ENCODE measurements around the gene ST8SIA5.

ST8SIA5 gene

GRCh38 chr18:46705521-46705920 is 51.3 kb downstream of the ST8SIA5 start:
- no peak overlapping the region for H3K4me3 ChIP-seq (ENCODE audit: low read length)
- no peak overlapping the region for H3K9ac ChIP-seq (ENCODE audit: low read length)
- H3K36me3 ChIP-seq (ENCODE audit: control insufficient read depth, insufficient read depth, low read length, severe bottlenecking), result no peaks in the 10 kb centered on the region
- no peaks in the 10 kb centered on the region for H3K4me1 ChIP-seq (ENCODE audit: control insufficient read depth, insufficient read depth, low read length)
- no peaks in the 10 kb centered on the region for H3K9me3 ChIP-seq (ENCODE audit: control insufficient read depth, low read length)
- peaks cover 13% of the 10 kb centered on the region for H3K27me3 ChIP-seq (replicated peaks; ENCODE audit: control insufficient read depth, insufficient read depth, low read length)
- no peak for DNase-seq (ENCODE audit: low read depth)

GRCh38 chr18:46704816-46705215 is 52.0 kb downstream of the ST8SIA5 start:
- H3K36me3 ChIP-seq (ENCODE audit: control insufficient read depth, insufficient read depth, low read length, severe bottlenecking), result no peaks in the 10 kb centered on the region
- no peak for DNase-seq (ENCODE audit: low read depth)
- H3K4me3 ChIP-seq (ENCODE audit: low read length), result no peak overlapping the region
- H3K9ac ChIP-seq (ENCODE audit: low read length), result no peak overlapping the region
- H3K4me1 ChIP-seq (ENCODE audit: control insufficient read depth, insufficient read depth, low read length), result no peaks in the 10 kb centered on the region
- no peaks in the 10 kb centered on the region for H3K9me3 ChIP-seq (ENCODE audit: control insufficient read depth, low read length)
- peaks cover 13% of the 10 kb centered on the region for H3K27me3 ChIP-seq (replicated peaks; ENCODE audit: control insufficient read depth, insufficient read depth, low read length)

- Histone ChIP-seq H3K9me3 (ENCODE audit: control insufficient read depth, low read length) (no peaks in the 10 kb centered on the region), H3K9ac (ENCODE audit: low read length) (no peak overlapping the region), H3K36me3 (ENCODE audit: control insufficient read depth, insufficient read depth, low read length, severe bottlenecking) (no peaks in the 10 kb centered on the region), H3K27me3 (replicated peaks; ENCODE audit: control insufficient read depth, insufficient read depth, low read length) (peaks cover 13% of the 10 kb centered on the region), H3K4me1 (ENCODE audit: control insufficient read depth, insufficient read depth, low read length) (no peaks in the 10 kb centered on the region), H3K4me3 (ENCODE audit: low read length) (no peak overlapping the region)
- no peak for DNase-seq (ENCODE audit: low read depth)
Measured at GRCh38 chr18:46704189-46704588, 52.7 kb downstream of the ST8SIA5 start.

DNA sequence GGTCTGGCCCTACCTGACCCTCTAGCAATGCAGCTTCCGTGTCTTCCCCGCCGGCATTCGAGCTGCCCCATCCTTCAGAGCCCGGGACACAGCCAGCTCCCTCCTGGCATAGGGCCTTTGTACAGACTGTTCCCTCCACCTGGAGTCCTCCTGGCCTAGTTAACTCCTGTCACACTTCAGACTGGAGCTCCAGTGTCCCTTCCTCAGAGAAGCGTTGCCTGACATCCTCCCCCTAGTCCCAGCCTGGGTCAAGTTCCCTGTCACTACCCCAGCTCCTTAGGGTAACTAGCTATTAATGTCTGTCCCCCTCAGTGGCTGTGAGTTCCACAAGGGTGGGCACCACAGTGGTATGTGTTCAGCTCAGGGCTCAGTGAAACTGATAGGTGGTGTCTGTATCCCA is 54.4 kb downstream of the ST8SIA5 start:
- H3K9me3 ChIP-seq (ENCODE audit: control insufficient read depth, low read length), result no peaks in the 10 kb centered on the region
- DNase-seq (ENCODE audit: low read depth), result no peak
- H3K36me3 ChIP-seq (ENCODE audit: control insufficient read depth, insufficient read depth, low read length, severe bottlenecking), result no peaks in the 10 kb centered on the region
- H3K4me3 ChIP-seq (ENCODE audit: low read length), result no peak overlapping the region
- no peaks in the 10 kb centered on the region for H3K4me1 ChIP-seq (ENCODE audit: control insufficient read depth, insufficient read depth, low read length)
- peaks cover 13% of the 10 kb centered on the region for H3K27me3 ChIP-seq (replicated peaks; ENCODE audit: control insufficient read depth, insufficient read depth, low read length)
- H3K9ac ChIP-seq (ENCODE audit: low read length), result no peak overlapping the region

DNA sequence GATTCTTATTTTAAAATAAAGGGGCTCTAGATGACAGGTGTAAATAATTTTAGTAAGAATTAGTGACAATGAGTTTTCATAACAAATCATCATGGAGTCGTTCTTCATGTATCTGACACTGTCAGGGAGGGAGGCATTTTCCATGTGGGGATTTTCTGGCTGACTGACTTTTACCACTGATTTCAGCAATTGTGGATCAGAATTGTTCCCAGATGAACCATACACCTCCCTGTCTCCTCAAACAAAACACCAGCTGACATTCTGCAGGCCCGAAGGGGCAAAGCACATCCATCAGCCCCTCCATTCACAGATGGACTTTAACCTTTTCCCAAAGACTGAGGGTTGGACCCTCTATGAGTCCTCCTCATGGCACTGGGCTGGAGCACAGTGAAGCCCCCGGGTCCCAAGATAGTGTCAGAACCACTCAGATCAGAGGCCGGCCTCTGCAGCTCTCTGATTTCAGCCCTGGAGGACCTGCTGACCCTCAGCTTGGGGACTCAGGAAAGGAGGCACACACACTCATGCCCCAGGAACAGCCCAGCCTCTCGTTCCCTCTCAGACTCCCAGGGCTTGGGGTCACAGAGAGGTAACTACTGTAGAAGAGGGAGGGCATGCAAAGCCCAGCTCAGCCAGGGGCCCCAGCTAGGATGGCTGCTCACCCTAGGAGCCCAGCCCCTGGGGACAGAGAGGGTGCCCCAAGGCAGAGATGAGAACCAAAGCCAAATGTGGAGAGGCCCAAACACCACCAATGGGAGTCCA is 56.6 kb downstream of the ST8SIA5 start:
- no peak for DNase-seq (ENCODE audit: low read depth)

GRCh38 chr18:46696702-46697101 is 60.2 kb downstream of the ST8SIA5 start:
- Histone ChIP-seq H3K4me1 (ENCODE audit: control insufficient read depth, insufficient read depth, low read length) (no peaks in the 10 kb centered on the region), H3K36me3 (ENCODE audit: control insufficient read depth, insufficient read depth, low read length, severe bottlenecking) (no peaks in the 10 kb centered on the region), H3K9me3 (ENCODE audit: control insufficient read depth, low read length) (no peaks in the 10 kb centered on the region), H3K27me3 (replicated peaks; ENCODE audit: control insufficient read depth, insufficient read depth, low read length) (peaks cover 8% of the 10 kb centered on the region), H3K4me3 (ENCODE audit: low read length) (no peak overlapping the region), H3K9ac (ENCODE audit: low read length) (no peak overlapping the region)
- no peak for DNase-seq (ENCODE audit: low read depth)

More for the DNA sequence above, 56.6 kb downstream of the ST8SIA5 start:
- Histone ChIP-seq H3K9me3 (ENCODE audit: control insufficient read depth, low read length) (no peaks in the 10 kb centered on the region), H3K27me3 (replicated peaks; ENCODE audit: control insufficient read depth, insufficient read depth, low read length) (peaks cover 17% of the 10 kb centered on the region), H3K9ac (ENCODE audit: low read length) (no peak overlapping the region), H3K36me3 (ENCODE audit: control insufficient read depth, insufficient read depth, low read length, severe bottlenecking) (no peaks in the 10 kb centered on the region), H3K4me1 (ENCODE audit: control insufficient read depth, insufficient read depth, low read length) (no peaks in the 10 kb centered on the region), H3K4me3 (ENCODE audit: low read length) (no peak overlapping the region)

DNA sequence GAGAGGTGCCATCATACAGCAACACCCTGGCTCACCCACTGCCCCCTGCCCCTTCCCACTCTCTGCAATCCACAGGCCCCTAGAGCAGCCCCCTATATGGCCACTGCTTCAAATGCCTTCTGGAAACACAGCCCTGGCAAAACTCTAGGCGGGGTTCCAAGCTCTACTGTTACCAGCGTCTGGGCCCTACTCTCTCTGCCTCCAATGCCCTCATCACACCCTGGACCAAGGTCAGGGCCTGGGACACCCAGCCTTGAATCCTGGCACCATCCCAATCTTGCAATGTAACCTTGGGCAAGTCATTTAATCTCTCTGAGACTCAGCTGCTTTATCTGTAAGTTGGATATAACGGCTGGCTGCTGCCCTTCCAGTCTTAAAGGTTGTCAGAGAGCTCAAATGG is 60.6 kb downstream of the ST8SIA5 start:
- no peaks in the 10 kb centered on the region for H3K36me3 ChIP-seq (ENCODE audit: control insufficient read depth, insufficient read depth, low read length, severe bottlenecking)
- no peaks in the 10 kb centered on the region for H3K9me3 ChIP-seq (ENCODE audit: control insufficient read depth, low read length)
- peaks cover 1% of the 10 kb centered on the region for H3K4me1 ChIP-seq (ENCODE audit: control insufficient read depth, insufficient read depth, low read length)
- no peak for DNase-seq (ENCODE audit: low read depth)
- H3K9ac ChIP-seq (ENCODE audit: low read length), result no peak overlapping the region
- no peak overlapping the region for H3K4me3 ChIP-seq (ENCODE audit: low read length)
- H3K27me3 ChIP-seq (replicated peaks; ENCODE audit: control insufficient read depth, insufficient read depth, low read length), result peaks cover 8% of the 10 kb centered on the region

- Histone ChIP-seq H3K4me3 (ENCODE audit: low read length) (no peak overlapping the region), H3K9ac (ENCODE audit: low read length) (no peak overlapping the region), H3K9me3 (ENCODE audit: control insufficient read depth, low read length) (no peaks in the 10 kb centered on the region), H3K36me3 (ENCODE audit: control insufficient read depth, insufficient read depth, low read length, severe bottlenecking) (no peaks in the 10 kb centered on the region), H3K27me3 (replicated peaks; ENCODE audit: control insufficient read depth, insufficient read depth, low read length) (peaks cover 8% of the 10 kb centered on the region), H3K4me1 (ENCODE audit: control insufficient read depth, insufficient read depth, low read length) (peaks cover 11% of the 10 kb centered on the region)
- no peak for DNase-seq (ENCODE audit: low read depth)
Measured at GRCh38 chr18:46693996-46694395, 62.9 kb downstream of the ST8SIA5 start.

- H3K9me3 ChIP-seq (ENCODE audit: control insufficient read depth, low read length), result no peaks in the 10 kb centered on the region
- no peak overlapping the region for H3K4me3 ChIP-seq (ENCODE audit: low read length)
- peaks cover 5% of the 10 kb centered on the region for H3K27me3 ChIP-seq (replicated peaks; ENCODE audit: control insufficient read depth, insufficient read depth, low read length)
- H3K36me3 ChIP-seq (ENCODE audit: control insufficient read depth, insufficient read depth, low read length, severe bottlenecking), result no peaks in the 10 kb centered on the region
- peaks cover 11% of the 10 kb centered on the region for H3K4me1 ChIP-seq (ENCODE audit: control insufficient read depth, insufficient read depth, low read length)
- no peak for DNase-seq (ENCODE audit: low read depth)
- H3K9ac ChIP-seq (ENCODE audit: low read length), result no peak overlapping the region
Measured at GRCh38 chr18:46688853-46689525, 67.9 kb downstream of the ST8SIA5 start.

- Histone ChIP-seq H3K4me3 (ENCODE audit: low read length) (no peak overlapping the region), H3K9ac (ENCODE audit: low read length) (no peak overlapping the region)
- DNase-seq (ENCODE audit: low read depth), result no peak
Measured at GRCh38 chr18:46686186-46686585, 70.7 kb downstream of the ST8SIA5 start.

DNA sequence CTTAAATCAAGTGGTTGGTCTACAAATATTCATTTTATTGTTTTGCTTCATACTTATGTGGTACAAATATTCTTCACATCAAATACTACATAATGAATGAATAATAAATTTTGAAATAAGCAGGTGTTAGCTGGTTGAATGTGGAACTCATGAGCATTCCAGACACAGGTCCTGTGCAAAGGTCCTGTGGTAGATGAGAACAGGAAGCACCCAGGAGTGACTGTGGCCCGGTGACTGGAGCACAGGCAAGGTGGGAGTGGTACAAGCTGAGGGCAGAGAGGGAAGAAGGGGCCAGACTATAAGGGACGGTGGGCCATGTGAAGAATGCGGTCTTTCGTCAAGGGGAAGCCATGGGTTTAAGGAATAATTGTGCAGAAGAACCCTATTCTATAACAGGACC is 73.6 kb downstream of the ST8SIA5 start:
- Histone ChIP-seq H3K27me3 (replicated peaks; ENCODE audit: control insufficient read depth, insufficient read depth, low read length) (peaks cover 19% of the 10 kb centered on the region), H3K9ac (ENCODE audit: low read length) (no peak overlapping the region), H3K4me1 (ENCODE audit: control insufficient read depth, insufficient read depth, low read length) (no peaks in the 10 kb centered on the region), H3K4me3 (ENCODE audit: low read length) (no peak overlapping the region), H3K9me3 (ENCODE audit: control insufficient read depth, low read length) (no peaks in the 10 kb centered on the region), H3K36me3 (ENCODE audit: control insufficient read depth, insufficient read depth, low read length, severe bottlenecking) (no peaks in the 10 kb centered on the region)
- no peak for DNase-seq (ENCODE audit: low read depth)

More at GRCh38 chr18:46686186-46686585, 70.7 kb downstream of the ST8SIA5 start:
- no peaks in the 10 kb centered on the region for H3K36me3 ChIP-seq (ENCODE audit: control insufficient read depth, insufficient read depth, low read length, severe bottlenecking)
- H3K4me1 ChIP-seq (ENCODE audit: control insufficient read depth, insufficient read depth, low read length), result peaks cover 9% of the 10 kb centered on the region
- peaks cover 9% of the 10 kb centered on the region for H3K27me3 ChIP-seq (replicated peaks; ENCODE audit: control insufficient read depth, insufficient read depth, low read length)
- no peaks in the 10 kb centered on the region for H3K9me3 ChIP-seq (ENCODE audit: control insufficient read depth, low read length)

Measured in adipocyte (in vitro differentiated cells).